WTC11 (cell line): ENCODE results near the gene ANKRD33B. TPM values are rescaled to one million over a fixed set of nuclear protein-coding genes. Genes with fewer than 3 reads are reported as not detected.

ENCODE experiments used
- ATAC-seq: fragments of 200-7000 bp; cut with Tn5 transposase; 2 replicates; pipeline ENCODE4 v1.10.0; 2021; ENCODE audit warnings: mild to moderate bottlenecking, moderate library complexity
- CTCF ChIA-PET: fragments of 300-600 bp; sonication (Branson Sonifier 250); formaldehyde crosslinking; loops from one replicate; lab custom pipeline; 2021; ENCODE audit warnings: antibody characterized with exemption; lab: Charles Lee
- POLR2A ChIA-PET: fragments of 350-600 bp; sonication (Branson Sonifier 250); formaldehyde crosslinking; loops from one replicate; lab custom pipeline; 2021; ENCODE audit warnings: antibody characterized with exemption; lab: Charles Lee
- DNase-seq: peaks from one replicate; pipeline ENCODE4 v3.0.0; 2021; ENCODE audit warnings: low spot score
- H3K27ac Mint-ChIP-seq: 2 replicates; pipeline ENCODE4 v1.8.0; 2021; ENCODE audit warnings: mixed read lengths
- H3K27me3 Mint-ChIP-seq: 2 replicates; pipeline ENCODE4 v1.8.0; 2021; ENCODE audit warnings: low read depth, mild to moderate bottlenecking, moderate library complexity, mixed read lengths
- H3K36me3 Mint-ChIP-seq: 2 replicates; pipeline ENCODE4 v1.8.0; 2021; ENCODE audit warnings: mixed read lengths
- H3K4me1 Mint-ChIP-seq: 2 replicates; pipeline ENCODE4 v1.8.0; 2022; ENCODE audit warnings: mixed read lengths
- H3K4me3 Mint-ChIP-seq: 2 replicates; pipeline ENCODE4 v1.8.0; 2021; ENCODE audit warnings: mild to moderate bottlenecking, moderate library complexity, mixed read lengths
- H3K9me3 Mint-ChIP-seq: 2 replicates; pipeline ENCODE4 v1.8.0; 2021; ENCODE audit warnings: mixed read lengths
- ATF3 ChIP-seq: sonication (generic); formaldehyde crosslinking; conservative IDR thresholded peaks from 2 replicates; pipeline ENCODE4 v1.8.1; 2022; ENCODE audit warnings: mild to moderate bottlenecking, missing genetic modification reagents
- E2F4 ChIP-seq: sonication (generic); formaldehyde crosslinking; IDR thresholded peaks from 2 replicates; pipeline ENCODE4 v1.8.1; 2022; ENCODE audit warnings: low read depth, mild to moderate bottlenecking, moderate library complexity, missing genetic modification reagents, borderline replicate concordance
- ERG ChIP-seq: fragments of 250-450 bp; sonication (Bioruptor Pico); IDR thresholded peaks from 2 replicates; pipeline ENCODE4 v1.8.0; 2021; ENCODE audit warnings: mild to moderate bottlenecking
- MYBL2 ChIP-seq: sonication (generic); formaldehyde crosslinking; IDR thresholded peaks from 2 replicates; pipeline ENCODE4 v1.8.1; 2023; ENCODE audit warnings: mild to moderate bottlenecking, moderate library complexity, missing genetic modification reagents
- NFYB ChIP-seq: sonication (generic); formaldehyde crosslinking; conservative IDR thresholded peaks from 2 replicates; pipeline ENCODE4 v1.8.0; 2022; ENCODE audit warnings: low read depth, missing genetic modification reagents
- NR2C2 ChIP-seq: sonication (generic); formaldehyde crosslinking; IDR thresholded peaks from 2 replicates; pipeline ENCODE4 v1.8.0; 2022; ENCODE audit warnings: mild to moderate bottlenecking, missing genetic modification reagents
- PRDM15 ChIP-seq: sonication (generic); formaldehyde crosslinking; IDR thresholded peaks from 2 replicates; pipeline ENCODE4 v1.8.0; 2022; ENCODE audit warnings: missing genetic modification reagents
- RELA ChIP-seq: sonication (generic); formaldehyde crosslinking; IDR thresholded peaks from 2 replicates; pipeline ENCODE4 v1.8.1; 2022; ENCODE audit warnings: missing genetic modification reagents, mild to moderate bottlenecking, borderline replicate concordance
- SP1 ChIP-seq: sonication (generic); formaldehyde crosslinking; conservative IDR thresholded peaks from 2 replicates; pipeline ENCODE4 v1.8.1; 2022; ENCODE audit warnings: missing genetic modification reagents
- TEAD1 ChIP-seq: sonication (generic); formaldehyde crosslinking; IDR thresholded peaks from 2 replicates; pipeline ENCODE4 v1.8.0; 2022; ENCODE audit warnings: mild to moderate bottlenecking, missing genetic modification reagents
- TP53 ChIP-seq: sonication (generic); formaldehyde crosslinking; IDR thresholded peaks from 2 replicates; pipeline ENCODE4 v1.8.1; 2023; ENCODE audit warnings: mild to moderate bottlenecking, missing genetic modification reagents
- ZMAT4 ChIP-seq: fragments of 250-450 bp; sonication (Bioruptor Pico); IDR thresholded peaks from 2 replicates; pipeline ENCODE4 v1.9.0; 2021; ENCODE audit warnings: mild to moderate bottlenecking
- ZNF138 ChIP-seq: sonication (generic); formaldehyde crosslinking; conservative IDR thresholded peaks from 2 replicates; pipeline ENCODE4 v1.8.1; 2022; ENCODE audit warnings: mild to moderate bottlenecking, moderate library complexity, missing genetic modification reagents
- ZNF263 ChIP-seq: sonication (generic); formaldehyde crosslinking; IDR thresholded peaks from 2 replicates; pipeline ENCODE4 v1.8.1; 2022; ENCODE audit warnings: low read depth, mild to moderate bottlenecking, moderate library complexity, missing genetic modification reagents
- ZNF281 ChIP-seq: sonication (generic); formaldehyde crosslinking; IDR thresholded peaks from 2 replicates; pipeline ENCODE4 v1.8.0; 2023; ENCODE audit warnings: mild to moderate bottlenecking, missing genetic modification reagents
- ZNF423 ChIP-seq: fragments of 250-450 bp; sonication (Bioruptor Pico); IDR thresholded peaks from 2 replicates; pipeline ENCODE4 v2.1.2; 2022; ENCODE audit warnings: mild to moderate bottlenecking, moderate library complexity
- ZNF512 ChIP-seq: sonication (generic); formaldehyde crosslinking; IDR thresholded peaks from 2 replicates; pipeline ENCODE4 v1.8.1; 2022; ENCODE audit warnings: missing genetic modification reagents, borderline replicate concordance
- ZNF532 ChIP-seq: fragments of 250-450 bp; sonication (Bioruptor Pico); IDR thresholded peaks from 2 replicates; pipeline ENCODE4 v1.9.0; 2021; ENCODE audit warnings: mild to moderate bottlenecking, borderline replicate concordance
- total RNA-seq: library from RNA; stranded (reverse); gene quantifications from 3 replicates; pipeline ENCODE4 v1.2.3, GENCODE V29; 2021

Gene ANKRD33B
- total RNA-seq, 1 experiment from 2014 or later, result 9.2 TPM

- H3K27me3 Mint-ChIP-seq, result no peaks in the 10 kb centered on the region
- no peaks in the 10 kb centered on the region for H3K36me3 Mint-ChIP-seq
- H3K27ac Mint-ChIP-seq, result no peak overlapping the region
- no peak overlapping the region for H3K4me3 Mint-ChIP-seq
- H3K9me3 Mint-ChIP-seq, result peaks cover 7% of the 10 kb centered on the region; the same call in 1 of the 2 replicates
- CTCF ChIA-PET, result no interaction called here
- H3K4me1 Mint-ChIP-seq, result peaks cover 14% of the 10 kb centered on the region
- TF ChIP-seq ERG (CRISPR knock-in tag), result no peak
- TF ChIP-seq, all 79 proteins: peak for 0
- ATAC-seq (no peak), DNase-seq (no peak)
- POLR2A ChIA-PET, result interaction anchor here (0.9 kb wide), 1 partner anchor 31 kb away, joined by 4 read pairs; no protein-coding TSS in a partner anchor
Observed at GRCh38 chr5:10667431-10668057, 103.7 kb downstream of the ANKRD33B start.

- no peak for DNase-seq
- no peaks in the 10 kb centered on the region for H3K27me3 Mint-ChIP-seq
- ChIA-PET CTCF (no interaction called here), POLR2A (no interaction called here)
- peaks cover 7% of the 10 kb centered on the region; the same call in 1 of the 2 replicates for H3K9me3 Mint-ChIP-seq
- no peaks in the 10 kb centered on the region for H3K36me3 Mint-ChIP-seq
- H3K4me1 Mint-ChIP-seq, result peaks cover 3% of the 10 kb centered on the region
- H3K27ac Mint-ChIP-seq, result no peak overlapping the region
- no peak for ATAC-seq
- no peak overlapping the region for H3K4me3 Mint-ChIP-seq
- TF ChIP-seq NR2C2 (CRISPR knock-in tag), result no peak
- TF ChIP-seq ZNF138 (CRISPR knock-in tag), result no peak
- no peak for TF ChIP-seq ATF3 (CRISPR knock-in tag)
- no peak for TF ChIP-seq ZNF512 (CRISPR knock-in tag)
- no peak for TF ChIP-seq ZNF532 (CRISPR knock-in tag)
- no peak for TF ChIP-seq SP1 (CRISPR knock-in tag)
- TF ChIP-seq ZNF263 (CRISPR knock-in tag), result no peak
- no peak for TF ChIP-seq RELA (CRISPR knock-in tag)
- TF ChIP-seq E2F4 (CRISPR knock-in tag), result no peak
- TF ChIP-seq TP53 (CRISPR knock-in tag), result no peak
- no peak for TF ChIP-seq TEAD1 (CRISPR knock-in tag)
- no peak for TF ChIP-seq ZNF281 (CRISPR knock-in tag)
- TF ChIP-seq NFYB (CRISPR knock-in tag), result no peak
- TF ChIP-seq MYBL2, result no peak
- TF ChIP-seq PRDM15 (CRISPR knock-in tag), result no peak
- no peak for TF ChIP-seq ZMAT4 (CRISPR knock-in tag)
- TF ChIP-seq ZNF423, result no peak
Observed at GRCh38 chr5:10668697-10669096, 104.8 kb downstream of the ANKRD33B start.
